SK-N-MC (cell line): ENCODE measurements around the gene ADGRE1.

Source experiments
- DNase-seq: peaks from one replicate; pipeline ENCODE4 v3.0.0-alpha.2; 2011; ENCODE audit warnings: low read depth, low spot score
- H3K27ac ChIP-seq: fragments of 200-600 bp; sonication (generic); 2 replicates; pipeline ENCODE4 v1.5.1; 2016; ENCODE audit warnings: mixed run types
- H3K36me3 ChIP-seq: fragments of 200-600 bp; sonication (generic); 2 replicates; pipeline ENCODE4 v1.6.1; 2017; ENCODE audit warnings: antibody characterized with exemption, low read length, mixed read lengths; ENCODE audit not compliant: insufficient read depth
- H3K4me3 ChIP-seq: fragments of 200-600 bp; sonication (generic); 2 replicates; pipeline ENCODE4 v1.5.1; 2016
- H3K9ac ChIP-seq: fragments of 200-600 bp; sonication (generic); 2 replicates; pipeline ENCODE4 v1.8.0; 2017; ENCODE audit warnings: mixed run types, mixed read lengths; ENCODE audit not compliant: insufficient read length
- H3K9me3 ChIP-seq: fragments of 200-600 bp; sonication (generic); 2 replicates; pipeline ENCODE4 v1.6.1; 2017; ENCODE audit warnings: low read depth, mild to moderate bottlenecking, antibody characterized with exemption, low read length, moderate library complexity, mixed read lengths
- EZH2 ChIP-seq: fragments of 200-600 bp; sonication (generic); IDR thresholded peaks from one replicate; pipeline ENCODE4 v1.6.1; 2017; ENCODE audit warnings: antibody characterized with exemption
- FOXP2 ChIP-seq: optimal IDR thresholded peaks from 2 replicates; pipeline ENCODE3; 2011; ENCODE audit warnings: mild to moderate bottlenecking, moderate library complexity; ENCODE audit not compliant: insufficient read depth; ENCODE audit errors: extremely low read length, control extremely low read depth
- POLR2AphosphoS5 ChIP-seq: IDR thresholded peaks from 2 replicates; pipeline ENCODE4 v1.6.1; 2012; ENCODE audit warnings: mild to moderate bottlenecking, low read depth, low read length, borderline replicate concordance

The ADGRE1 gene

DNA sequence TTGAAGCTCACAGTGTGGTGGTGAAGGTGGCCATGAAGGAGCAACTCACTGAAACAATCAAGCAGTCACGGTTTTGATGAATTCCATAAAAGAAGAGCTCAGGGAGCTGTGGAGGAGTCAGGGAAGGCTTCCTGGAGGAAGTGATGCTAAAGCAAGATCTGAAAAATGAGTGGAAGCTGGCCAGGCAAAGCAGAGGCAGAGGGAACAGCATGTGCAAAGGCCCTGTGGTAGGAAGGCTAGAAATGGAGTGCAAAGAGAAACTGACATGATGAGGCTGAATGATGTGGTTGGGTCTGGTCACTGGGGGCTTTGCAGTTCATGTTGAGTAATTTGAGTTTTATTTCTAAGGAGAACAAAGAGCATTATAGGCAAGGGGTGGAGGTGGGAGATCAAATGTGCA is 6.9 kb downstream of the ADGRE1 start:
- Histone ChIP-seq H3K36me3 (no peaks in the 10 kb centered on the region), H3K9me3 (no peaks in the 10 kb centered on the region), H3K4me3 (no peak overlapping the region), H3K9ac (no peak overlapping the region), H3K27ac (no peak overlapping the region)
- TF ChIP-seq EZH2 (no peak), POLR2AphosphoS5 (no peak), FOXP2 (no peak)
- DNase-seq, result no peak

GRCh38 chr19:6903446-6903845 is 16.1 kb downstream of the ADGRE1 start:
- Histone ChIP-seq H3K27ac (no peak overlapping the region), H3K9me3 (no peaks in the 10 kb centered on the region; the same call in 1 of the 2 replicates), H3K9ac (no peak overlapping the region), H3K36me3 (no peaks in the 10 kb centered on the region), H3K4me3 (no peak overlapping the region)
- TF ChIP-seq FOXP2, result no peak
- TF ChIP-seq EZH2, result no peak
- no peak for TF ChIP-seq POLR2AphosphoS5
- no peak for DNase-seq

DNA sequence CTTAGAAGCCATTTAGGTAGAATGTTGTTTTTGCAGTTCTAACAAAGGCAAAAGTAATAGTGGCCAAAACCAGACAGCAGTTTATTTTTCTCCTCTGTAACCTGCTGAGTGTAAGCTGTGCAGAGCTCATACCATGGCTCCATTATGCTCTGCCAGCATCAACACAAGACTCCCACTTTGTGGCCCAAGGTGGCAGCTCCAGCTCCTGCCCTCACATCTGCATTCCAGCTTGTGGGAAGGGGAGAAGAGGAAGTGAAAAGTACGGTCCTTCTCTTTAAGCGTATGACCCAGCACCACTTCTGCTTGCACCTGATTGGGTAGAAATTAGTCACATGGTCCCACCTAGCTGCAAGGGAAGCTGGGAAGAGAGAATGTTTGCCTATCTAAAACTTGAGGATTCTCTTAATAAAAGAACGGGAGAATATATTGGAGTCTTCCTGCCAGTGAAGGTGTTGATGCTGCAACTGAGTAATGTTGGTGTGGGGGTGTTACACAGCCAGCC is 19.2 kb downstream of the ADGRE1 start:
- no peak for DNase-seq
- Histone ChIP-seq H3K9me3 (no peaks in the 10 kb centered on the region; the same call in 1 of the 2 replicates), H3K36me3 (no peaks in the 10 kb centered on the region), H3K9ac (no peak overlapping the region), H3K4me3 (no peak overlapping the region), H3K27ac (no peak overlapping the region)
- TF ChIP-seq FOXP2 (no peak), EZH2 (no peak), POLR2AphosphoS5 (no peak)

- no peak overlapping the region for H3K27ac ChIP-seq
- no peak overlapping the region for H3K4me3 ChIP-seq
- H3K9me3 ChIP-seq, result no peaks in the 10 kb centered on the region; the same call in 1 of the 2 replicates
- TF ChIP-seq FOXP2 (no peak), EZH2 (no peak), POLR2AphosphoS5 (no peak)
- no peak overlapping the region for H3K9ac ChIP-seq
- H3K36me3 ChIP-seq, result no peaks in the 10 kb centered on the region
- no peak for DNase-seq
Observed at GRCh38 chr19:6911523-6911922, 24.1 kb downstream of the ADGRE1 start.

DNA sequence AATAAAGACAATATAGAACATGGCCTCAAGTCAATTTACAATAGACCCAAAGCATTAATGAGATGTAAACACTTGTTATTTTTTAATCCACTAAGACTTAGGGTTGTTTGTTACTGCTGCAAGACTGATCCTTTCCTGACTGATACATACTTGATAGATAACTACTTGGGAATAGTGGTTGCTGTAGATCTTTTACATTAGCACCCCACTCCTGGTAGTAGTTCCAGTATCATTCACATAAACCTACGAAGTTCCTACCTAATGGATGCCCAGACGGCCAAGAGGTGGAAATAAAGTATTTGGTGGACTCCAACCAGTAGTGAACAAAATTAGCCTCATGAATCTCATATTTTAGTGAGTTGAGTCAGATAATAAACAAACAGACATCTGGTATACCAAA is 26.9 kb downstream of the ADGRE1 start:
- TF ChIP-seq FOXP2 (no peak), EZH2 (no peak), POLR2AphosphoS5 (no peak)
- Histone ChIP-seq H3K9me3 (no peaks in the 10 kb centered on the region), H3K9ac (no peak overlapping the region), H3K36me3 (no peaks in the 10 kb centered on the region), H3K27ac (no peak overlapping the region), H3K4me3 (no peak overlapping the region)
- no peak for DNase-seq

- no peak for TF ChIP-seq EZH2
- TF ChIP-seq POLR2AphosphoS5, result no peak
- no peak for TF ChIP-seq FOXP2
- Histone ChIP-seq H3K36me3 (no peaks in the 10 kb centered on the region), H3K4me3 (no peak overlapping the region), H3K9me3 (no peaks in the 10 kb centered on the region), H3K27ac (no peak overlapping the region), H3K9ac (no peak overlapping the region)
- no peak for DNase-seq
Observed at GRCh38 chr19:6916952-6917351, 29.6 kb downstream of the ADGRE1 start.

DNA sequence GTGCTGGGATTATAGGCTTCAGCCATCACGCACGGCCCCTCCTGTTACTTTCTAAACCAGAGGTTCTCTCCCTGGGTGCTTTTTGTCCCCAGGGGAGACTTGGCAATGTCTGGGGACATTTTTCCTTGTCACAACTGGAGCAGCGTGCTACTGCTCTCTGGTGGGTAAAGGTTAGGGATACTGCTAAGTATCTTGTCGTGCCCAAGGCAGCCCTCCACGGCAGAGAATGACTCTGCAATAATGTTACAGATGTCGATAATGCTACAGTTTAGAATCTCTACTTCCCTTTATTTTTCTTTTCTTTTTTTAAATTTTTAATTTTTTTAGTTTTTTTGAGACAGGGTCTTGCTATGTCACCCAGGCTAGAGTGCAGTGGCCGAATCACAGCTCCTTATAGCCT is 38.0 kb downstream of the ADGRE1 start:
- Histone ChIP-seq H3K9ac (no peak overlapping the region), H3K27ac (no peak overlapping the region), H3K36me3 (no peaks in the 10 kb centered on the region), H3K4me3 (no peak overlapping the region), H3K9me3 (no peaks in the 10 kb centered on the region)
- no peak for DNase-seq
- no peak for TF ChIP-seq FOXP2
- TF ChIP-seq EZH2, result no peak
- TF ChIP-seq POLR2AphosphoS5, result no peak

DNA sequence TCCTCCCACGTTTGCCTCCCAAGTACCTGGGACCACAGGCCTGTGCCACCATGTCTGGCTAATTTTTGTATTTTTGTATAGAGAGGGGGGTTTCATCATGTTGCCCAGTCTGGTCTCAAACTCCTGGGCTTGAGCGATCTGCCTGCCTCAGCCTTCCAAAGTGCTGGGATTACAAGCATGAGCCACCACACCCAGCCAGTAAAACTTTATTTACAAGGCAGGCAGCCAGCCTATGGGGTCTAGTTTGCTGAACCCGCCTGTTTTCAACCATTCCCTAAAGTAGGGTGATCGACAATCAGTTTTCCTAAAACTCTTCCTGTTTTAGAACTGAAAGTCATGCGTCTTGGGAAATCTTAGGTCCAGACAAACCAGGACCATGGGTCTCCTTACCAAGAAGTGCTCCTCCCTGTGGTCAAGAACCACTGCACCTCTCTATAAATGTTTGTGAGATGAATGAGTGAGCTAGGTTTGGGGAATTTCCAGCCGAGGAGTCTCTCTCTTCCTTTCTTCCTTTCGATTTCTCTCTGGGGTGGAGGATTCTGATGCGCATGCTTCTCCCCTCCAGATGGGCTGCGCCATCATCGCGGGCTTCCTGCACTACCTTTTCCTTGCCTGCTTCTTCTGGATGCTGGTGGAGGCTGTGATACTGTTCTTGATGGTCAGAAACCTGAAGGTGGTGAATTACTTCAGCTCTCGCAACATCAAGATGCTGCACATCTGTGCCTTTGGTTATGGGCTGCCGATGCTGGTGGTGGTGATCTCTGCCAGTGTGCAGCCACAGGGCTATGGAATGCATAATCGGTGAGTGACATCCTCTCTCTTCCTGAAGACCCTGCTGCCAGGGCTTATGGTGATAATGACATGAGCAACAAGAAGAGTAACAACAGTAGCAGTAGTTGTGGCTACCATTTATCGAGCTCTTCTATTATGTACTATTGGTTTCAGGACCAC is 38.7 kb downstream of the ADGRE1 start:
- no peak for DNase-seq
- Histone ChIP-seq H3K9me3 (no peaks in the 10 kb centered on the region), H3K9ac (no peak overlapping the region), H3K36me3 (no peaks in the 10 kb centered on the region), H3K27ac (no peak overlapping the region), H3K4me3 (no peak overlapping the region)
- no peak for TF ChIP-seq FOXP2
- no peak for TF ChIP-seq POLR2AphosphoS5
- TF ChIP-seq EZH2, result no peak
